ENCODE results near the gene FGD2. TPM values are rescaled to one million over a fixed set of nuclear protein-coding genes. Genes with fewer than 3 reads are reported as not detected.
A peak's percentile ranks its signal among the peaks of the same experiment; 100 is the strongest.

The FGD2 gene
- total RNA-seq, 3 donors from 2014 or later: 6.9 to 18.3 (median 14.1) TPM

GRCh38 chr6:37059344-37060194 is 54.1 kb downstream of the FGD2 start:
- Histone ChIP-seq H3K4me3 (no peak overlapping the region), H3K9me3 (no peaks in the 10 kb centered on the region), H3K36me3 (ENCODE audit: low read depth) (no peaks in the 10 kb centered on the region), H3K4me1 (ENCODE audit: low read depth) (peaks cover 4% of the 10 kb centered on the region)
- intact Hi-C loops (cut with DNase I, micrococcal nuclease): loop anchor here in 1 of 2 donors (5.0 kb wide), 1 partner anchor 113 kb away; the partner anchor contains the start of gene PIM1
- DNase-seq: peak; percentile 64 to 71 (median 68)
- peak; percentile 90 for ATAC-seq
- no peak for TF ChIP-seq CTCF (IDR thresholded peaks at IDR 0.05)

- ATAC-seq (no peak), DNase-seq (no peak)
- intact Hi-C loops (cut with DNase I, micrococcal nuclease): no loop called here
- no peaks in the 10 kb centered on the region for H3K36me3 ChIP-seq (ENCODE audit: low read depth)
- H3K4me1 ChIP-seq (ENCODE audit: low read depth): peaks cover 4% of the 10 kb centered on the region
- no peaks in the 10 kb centered on the region for H3K9me3 ChIP-seq
- no peak for TF ChIP-seq CTCF (IDR thresholded peaks at IDR 0.05)
- H3K4me3 ChIP-seq: no peak overlapping the region
Measured at GRCh38 chr6:37060195-37060559, 54.7 kb downstream of the FGD2 start.

GRCh38 chr6:37061157-37061804 is 55.8 kb downstream of the FGD2 start:
- no peak for DNase-seq
- H3K36me3 ChIP-seq (ENCODE audit: low read depth): no peaks in the 10 kb centered on the region
- H3K4me3 ChIP-seq: no peak overlapping the region
- no peak for TF ChIP-seq CTCF (IDR thresholded peaks at IDR 0.05)
- H3K4me1 ChIP-seq (ENCODE audit: low read depth): peaks cover 4% of the 10 kb centered on the region
- intact Hi-C loops (cut with DNase I, micrococcal nuclease): no loop called here
- H3K9me3 ChIP-seq: no peaks in the 10 kb centered on the region
- ATAC-seq: peak; percentile 32

- ATAC-seq (no peak), DNase-seq (no peak)
- H3K4me3 ChIP-seq: no peak overlapping the region
- no peak for TF ChIP-seq CTCF (IDR thresholded peaks at IDR 0.05)
- H3K4me1 ChIP-seq (ENCODE audit: low read depth): peaks cover 4% of the 10 kb centered on the region
- no peaks in the 10 kb centered on the region for H3K9me3 ChIP-seq
- H3K36me3 ChIP-seq (ENCODE audit: low read depth): no peaks in the 10 kb centered on the region
- intact Hi-C loops (cut with DNase I, micrococcal nuclease): no loop called here
Measured at GRCh38 chr6:37062424-37062823, 57.0 kb downstream of the FGD2 start.

- no peak overlapping the region for H3K4me3 ChIP-seq
- no peak for TF ChIP-seq CTCF (IDR thresholded peaks at IDR 0.05)
- DNase-seq (no peak), ATAC-seq (no peak)
- H3K9me3 ChIP-seq: no peaks in the 10 kb centered on the region
- no peaks in the 10 kb centered on the region for H3K4me1 ChIP-seq (ENCODE audit: low read depth)
- intact Hi-C loops (cut with DNase I, micrococcal nuclease): no loop called here
- no peaks in the 10 kb centered on the region for H3K36me3 ChIP-seq (ENCODE audit: low read depth)
Measured at GRCh38 chr6:37068356-37069270, 63.2 kb downstream of the FGD2 start.
